Effector memory CD8-positive, alpha-beta T cell (primary cell): Measurements from ENCODE around the gene OR6B2.

Experiments used
- ATAC-seq: fragments of 150-1000 bp; cut with Tn5 transposase; replicated peaks from 2 replicates; pipeline ENCODE4 v1.10.0; 2021; ENCODE audit warnings: mild to moderate bottlenecking, moderate library complexity
- DNase-seq, 3 experiments: peaks; one replicate each; pipeline ENCODE4 v3.0.0; 2021
- H3K27ac Mint-ChIP-seq, 2 donors: one replicate each; pipeline ENCODE4 v1.8.0; 2022; ENCODE audit warnings: mild to moderate bottlenecking in 2 of 2, mixed read lengths in 2 of 2, moderate library complexity in 2 of 2
- H3K27me3 Mint-ChIP-seq, 2 donors: one replicate each; pipeline ENCODE4 v1.8.0; 2022; ENCODE audit warnings: mixed read lengths in 2 of 2
- H3K36me3 Mint-ChIP-seq: one replicate; pipeline ENCODE4 v1.8.0; 2022; ENCODE audit warnings: mild to moderate bottlenecking, moderate library complexity, mixed read lengths; ENCODE audit not compliant: insufficient read depth
- H3K4me1 Mint-ChIP-seq, 2 donors: one replicate each; pipeline ENCODE4 v1.8.0; 2022; ENCODE audit warnings: low read depth in 2 of 2, mixed read lengths in 2 of 2
- H3K4me3 Mint-ChIP-seq, 2 donors: one replicate each; pipeline ENCODE4 v1.8.0; 2022; ENCODE audit warnings: mild to moderate bottlenecking in 2 of 2, mixed read lengths in 2 of 2, moderate library complexity in 2 of 2
- H3K9me3 Mint-ChIP-seq, 2 donors: one replicate each; pipeline ENCODE4 v1.8.0; 2022; ENCODE audit warnings: mixed read lengths in 2 of 2

OR6B2 gene

DNA sequence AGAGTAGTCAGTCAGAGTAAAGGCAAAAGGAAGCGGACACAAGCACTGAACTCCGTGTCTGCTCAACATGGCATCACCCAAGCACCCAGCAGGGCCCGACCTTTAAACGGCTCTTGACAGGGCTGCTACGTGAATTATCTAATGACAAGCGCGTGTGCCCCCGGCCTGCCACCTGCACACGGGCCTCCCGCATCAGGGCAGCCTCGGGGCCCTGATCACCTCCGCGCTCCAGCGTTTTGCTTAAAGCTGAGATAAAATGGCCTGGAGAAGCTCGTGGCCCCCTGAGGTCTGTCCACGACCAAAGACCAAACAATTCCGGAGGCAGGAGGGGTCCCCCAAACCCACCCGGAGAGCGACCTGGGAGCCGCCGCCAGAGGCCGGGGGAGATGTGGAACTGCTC is 5.5 kb downstream of the OR6B2 start:
- DNase-seq (peak in 1 of 3 experiments; percentile 22), ATAC-seq (peak; percentile 53)
- H3K36me3 Mint-ChIP-seq = peaks cover 38% of the 10 kb centered on the region
- peak overlapping the region; percentile 95 for H3K27ac Mint-ChIP-seq
- no peaks in the 10 kb centered on the region for H3K9me3 Mint-ChIP-seq
- peaks cover 16 to 22% of the 10 kb centered on the region in 2 donors for H3K4me1 Mint-ChIP-seq
- peaks cover 0 to 6% of the 10 kb centered on the region in 2 donors for H3K27me3 Mint-ChIP-seq
- peak overlapping the region; percentile 93 for H3K4me3 Mint-ChIP-seq

DNA sequence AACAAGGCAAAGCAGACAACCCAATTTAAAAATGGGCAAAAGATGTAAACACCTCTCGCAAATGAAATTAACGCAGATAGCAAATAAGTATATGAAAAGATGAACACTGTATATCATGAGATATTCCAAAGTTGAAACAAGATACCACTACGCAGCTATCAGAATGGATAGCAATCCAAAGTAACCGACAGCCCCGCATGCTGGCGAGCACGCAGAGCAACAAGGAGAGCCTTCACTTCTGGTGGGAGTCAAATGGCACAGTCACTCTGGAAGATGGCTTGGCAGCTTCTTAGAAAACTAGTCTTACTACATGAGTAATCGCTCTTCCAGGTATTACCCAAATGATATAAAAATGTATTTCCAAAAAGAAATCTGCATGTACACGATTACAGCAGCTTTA is 6.4 kb downstream of the OR6B2 start:
- peak overlapping the region; percentile 93 for H3K4me3 Mint-ChIP-seq

GRCh38 chr2:240021488-240022104 is 8.6 kb downstream of the OR6B2 start:
- Mint-ChIP-seq H3K27ac (no peak overlapping the region), H3K27me3 (no peaks in the 10 kb centered on the region), H3K36me3 (peaks cover 63% of the 10 kb centered on the region), H3K9me3 (no peaks in the 10 kb centered on the region), H3K4me1 (peaks cover 29 to 35% of the 10 kb centered on the region in 2 donors), H3K4me3 (no peak overlapping the region)
- no peak for ATAC-seq
- peak; percentile 41 to 54 (median 46) for DNase-seq

More for the DNA sequence above, 6.4 kb downstream of the OR6B2 start:
- DNase-seq (no peak), ATAC-seq (no peak)
- Mint-ChIP-seq H3K36me3 (peaks cover 44% of the 10 kb centered on the region), H3K9me3 (no peaks in the 10 kb centered on the region), H3K4me1 (peaks cover 20 to 26% of the 10 kb centered on the region in 2 donors), H3K27ac (peak overlapping the region; percentile 95), H3K27me3 (no peaks in the 10 kb centered on the region)

DNA sequence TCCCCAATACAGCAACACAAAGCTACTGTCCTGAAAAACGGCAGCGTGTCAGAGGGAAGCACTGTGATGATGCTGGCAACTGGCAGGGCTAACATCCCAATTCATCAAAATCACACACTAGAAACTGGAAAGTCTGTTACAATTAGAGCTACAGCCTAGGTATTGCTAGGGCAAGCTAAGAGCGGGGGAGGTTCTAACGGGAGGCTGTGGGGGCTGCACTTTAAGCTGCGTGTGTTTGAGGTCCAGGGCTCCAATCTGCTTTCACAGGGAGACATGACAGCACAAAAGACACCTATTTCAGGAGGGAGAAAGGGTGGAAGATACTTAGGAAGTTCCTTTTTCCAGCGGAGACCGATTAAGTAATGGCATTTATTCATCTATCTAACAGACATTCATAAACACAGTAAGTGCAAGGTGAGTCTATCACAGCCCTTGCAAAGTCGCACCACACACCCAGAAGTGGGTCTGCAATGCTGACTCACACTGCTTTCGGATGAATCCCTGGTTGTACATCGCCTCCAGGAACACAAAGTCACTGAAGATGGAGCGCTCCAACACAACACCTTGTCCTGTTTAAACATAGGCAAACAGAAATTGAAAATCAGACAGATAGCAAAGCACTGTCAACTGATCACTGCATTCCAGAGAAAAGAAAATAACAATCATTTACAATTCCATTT is 12.0 kb downstream of the OR6B2 start:
- H3K4me3 Mint-ChIP-seq = no peak overlapping the region
- no peak overlapping the region for H3K27ac Mint-ChIP-seq
- H3K36me3 Mint-ChIP-seq = peaks cover 57% of the 10 kb centered on the region
- DNase-seq (no peak), ATAC-seq (no peak)
- H3K9me3 Mint-ChIP-seq = no peaks in the 10 kb centered on the region
- peaks cover 24 to 31% of the 10 kb centered on the region in 2 donors for H3K4me1 Mint-ChIP-seq
- no peaks in the 10 kb centered on the region for H3K27me3 Mint-ChIP-seq

DNA sequence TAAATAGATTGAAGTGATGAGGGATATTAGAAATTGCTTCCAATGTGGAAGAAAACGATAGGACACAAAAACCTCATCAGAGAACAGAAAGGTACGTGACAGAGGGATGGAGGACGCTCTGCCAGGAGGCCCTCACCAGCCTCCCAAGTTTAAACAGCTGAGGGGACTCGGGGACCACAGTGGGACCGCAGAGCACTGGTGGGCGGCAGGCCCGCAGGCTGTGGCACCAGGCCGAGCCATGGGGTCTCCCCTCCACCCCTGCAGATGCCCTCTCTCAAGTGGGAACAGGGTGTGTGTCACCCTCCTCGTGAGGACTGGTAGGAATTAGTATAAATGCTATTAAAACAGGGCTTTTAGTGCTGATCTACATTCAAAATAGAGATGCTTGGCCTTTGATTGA is 15.9 kb downstream of the OR6B2 start:
- ATAC-seq (no peak), DNase-seq (no peak)
- Mint-ChIP-seq H3K4me1 (peaks cover 14 to 21% of the 10 kb centered on the region in 2 donors), H3K27ac (no peak overlapping the region), H3K36me3 (peaks cover 58% of the 10 kb centered on the region), H3K4me3 (no peak overlapping the region), H3K9me3 (no peaks in the 10 kb centered on the region), H3K27me3 (no peaks in the 10 kb centered on the region)

GRCh38 chr2:240013343-240013742 is 16.9 kb downstream of the OR6B2 start:
- DNase-seq = no peak
- H3K27me3 Mint-ChIP-seq = no peaks in the 10 kb centered on the region
- no peak for ATAC-seq
- H3K36me3 Mint-ChIP-seq = peaks cover 53% of the 10 kb centered on the region
- H3K9me3 Mint-ChIP-seq = no peaks in the 10 kb centered on the region
- no peak overlapping the region for H3K27ac Mint-ChIP-seq
- H3K4me1 Mint-ChIP-seq = peaks cover 11 to 16% of the 10 kb centered on the region in 2 donors
- no peak overlapping the region for H3K4me3 Mint-ChIP-seq

DNA sequence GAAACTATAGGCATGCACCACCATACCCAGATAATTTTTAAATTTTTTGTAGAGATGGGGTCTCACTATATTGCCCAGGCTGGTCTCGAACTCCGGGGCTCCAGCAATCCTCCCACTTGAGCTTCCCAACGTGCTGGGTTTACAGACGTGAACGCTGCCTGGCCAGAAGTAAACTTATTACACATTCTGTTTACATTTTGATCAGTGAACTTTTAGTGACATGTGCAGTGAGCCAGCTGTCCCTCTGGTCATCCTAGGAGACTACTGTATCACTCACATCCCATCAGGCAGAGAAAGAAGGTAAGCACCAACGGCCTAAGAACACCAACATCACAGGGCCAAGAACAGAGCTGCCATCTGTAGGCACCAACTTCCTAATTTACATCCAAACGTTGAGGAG is 27.2 kb downstream of the OR6B2 start:
- ATAC-seq (no peak), DNase-seq (no peak)
- Mint-ChIP-seq H3K9me3 (no peaks in the 10 kb centered on the region), H3K36me3 (peaks cover 78% of the 10 kb centered on the region), H3K27ac (no peak overlapping the region), H3K4me3 (no peak overlapping the region), H3K27me3 (no peaks in the 10 kb centered on the region), H3K4me1 (peaks cover 0 to 8% of the 10 kb centered on the region in 2 donors)

GRCh38 chr2:240000671-240001070 is 29.6 kb downstream of the OR6B2 start:
- Mint-ChIP-seq H3K4me1 (peaks cover 0 to 10% of the 10 kb centered on the region in 2 donors), H3K27me3 (no peaks in the 10 kb centered on the region), H3K36me3 (peaks cover 59% of the 10 kb centered on the region), H3K27ac (no peak overlapping the region), H3K9me3 (no peaks in the 10 kb centered on the region), H3K4me3 (no peak overlapping the region)
- DNase-seq (no peak), ATAC-seq (no peak)

DNA sequence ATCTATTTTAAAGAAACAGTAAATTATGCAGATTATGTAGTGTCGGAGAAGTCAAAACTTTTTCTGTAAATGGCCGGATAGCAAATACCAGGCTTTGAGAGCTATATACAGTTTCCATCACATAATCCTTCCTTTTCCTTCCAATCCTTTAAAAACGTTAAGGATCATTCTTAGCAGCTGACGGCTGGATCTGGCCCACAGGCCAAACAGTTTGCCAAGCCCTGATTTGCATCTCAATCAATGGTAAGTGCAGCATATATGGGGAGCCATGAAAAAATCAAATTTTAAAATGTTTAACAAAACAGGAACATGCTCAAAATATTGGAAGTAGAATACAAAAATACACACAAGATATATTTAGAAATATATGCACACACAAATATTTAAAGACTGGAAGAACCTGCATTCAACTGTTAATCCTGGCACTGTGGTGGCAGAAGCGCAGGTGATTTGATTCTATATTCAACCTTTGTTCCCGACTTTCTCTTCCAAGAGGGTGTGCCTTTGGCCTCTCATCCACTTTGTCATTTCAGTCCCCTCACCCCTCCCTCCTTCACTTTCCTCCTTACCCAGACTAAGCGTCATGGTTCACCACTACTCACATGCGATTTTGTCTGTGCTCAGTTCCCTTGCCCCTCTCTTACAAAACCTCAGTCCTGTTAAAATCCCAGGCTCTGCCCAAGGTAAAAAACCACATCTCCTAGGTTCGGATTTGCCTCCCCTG is 32.4 kb downstream of the OR6B2 start:
- Mint-ChIP-seq H3K27ac (peak overlapping the region in 1 of 2 donors; percentile 36), H3K4me3 (no peak overlapping the region), H3K4me1 (peaks cover 0 to 4% of the 10 kb centered on the region in 2 donors), H3K9me3 (no peaks in the 10 kb centered on the region), H3K27me3 (no peaks in the 10 kb centered on the region), H3K36me3 (peaks cover 46% of the 10 kb centered on the region)
- ATAC-seq (no peak), DNase-seq (no peak)

DNA sequence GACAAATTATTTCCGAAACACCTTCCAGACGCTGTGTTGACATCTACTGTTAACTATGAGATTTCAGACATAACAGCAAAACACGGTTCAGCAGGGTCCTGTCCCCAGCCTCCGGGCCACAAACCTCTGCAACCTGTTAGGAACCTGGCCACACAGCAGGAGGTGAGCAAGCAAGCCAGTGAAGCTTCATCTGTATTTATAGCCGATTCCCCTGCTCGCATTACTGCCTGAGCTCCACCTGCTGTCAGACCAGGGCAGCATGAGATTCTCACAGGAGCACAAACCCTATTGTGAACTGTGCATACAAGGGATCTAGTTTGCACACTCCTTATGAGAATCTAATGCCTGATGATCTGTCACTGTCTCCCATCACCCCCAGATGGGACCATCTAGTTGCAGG is 36.1 kb downstream of the OR6B2 start:
- peaks cover 0 to 4% of the 10 kb centered on the region in 2 donors for H3K4me1 Mint-ChIP-seq
- ATAC-seq (no peak), DNase-seq (no peak)
- H3K27ac Mint-ChIP-seq = no peak overlapping the region
- no peak overlapping the region for H3K4me3 Mint-ChIP-seq
- H3K9me3 Mint-ChIP-seq = no peaks in the 10 kb centered on the region
- H3K36me3 Mint-ChIP-seq = peaks cover 40% of the 10 kb centered on the region
- H3K27me3 Mint-ChIP-seq = no peaks in the 10 kb centered on the region

GRCh38 chr2:239993291-239993690 is 36.9 kb downstream of the OR6B2 start:
- no peak for ATAC-seq
- Mint-ChIP-seq H3K4me1 (peaks cover 0 to 11% of the 10 kb centered on the region in 2 donors), H3K36me3 (peaks cover 38% of the 10 kb centered on the region), H3K27me3 (no peaks in the 10 kb centered on the region), H3K9me3 (no peaks in the 10 kb centered on the region), H3K27ac (peak overlapping the region in 1 of 2 donors; percentile 47), H3K4me3 (no peak overlapping the region)
- DNase-seq = no peak

DNA sequence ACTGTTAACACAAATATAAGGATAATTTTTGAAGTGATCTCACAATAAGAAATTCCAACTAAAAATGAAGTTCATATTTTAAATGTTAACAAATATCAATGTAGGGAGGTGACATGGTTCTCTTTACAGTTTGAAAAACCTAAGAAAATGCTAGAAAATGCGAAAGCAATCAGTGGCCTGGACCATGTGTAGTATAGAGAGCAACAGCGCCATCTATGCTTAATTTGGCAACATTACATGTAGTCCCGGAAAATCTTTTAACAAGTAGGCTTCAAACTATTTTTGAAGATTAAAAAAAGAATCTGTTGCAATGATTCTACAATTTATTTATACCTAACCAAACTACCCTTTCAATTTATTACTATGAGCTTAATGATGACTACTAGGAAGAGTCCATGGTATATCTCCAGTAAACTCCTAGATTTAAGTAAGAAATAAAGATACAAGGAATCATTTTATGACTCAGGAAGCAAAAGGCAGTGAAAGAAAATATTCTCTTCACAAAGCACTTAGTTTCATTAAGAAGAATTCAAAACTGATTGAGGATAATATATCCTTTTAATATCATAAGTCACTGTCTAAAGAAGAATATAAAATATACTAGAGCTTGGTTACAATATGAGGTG is 38.4 kb downstream of the OR6B2 start:
- H3K4me1 Mint-ChIP-seq = peaks cover 0 to 13% of the 10 kb centered on the region in 2 donors
- no peak overlapping the region for H3K4me3 Mint-ChIP-seq
- peaks cover 53% of the 10 kb centered on the region for H3K36me3 Mint-ChIP-seq
- no peak overlapping the region for H3K27ac Mint-ChIP-seq
- peak in 2 of 3 experiments; percentile 9 to 17 for DNase-seq
- no peaks in the 10 kb centered on the region for H3K27me3 Mint-ChIP-seq
- H3K9me3 Mint-ChIP-seq = no peaks in the 10 kb centered on the region
- ATAC-seq = peak; percentile 55

GRCh38 chr2:239990966-239991365 is 39.3 kb downstream of the OR6B2 start:
- ATAC-seq (no peak), DNase-seq (no peak)
- H3K9me3 Mint-ChIP-seq = no peaks in the 10 kb centered on the region
- no peaks in the 10 kb centered on the region for H3K27me3 Mint-ChIP-seq
- peaks cover 60% of the 10 kb centered on the region for H3K36me3 Mint-ChIP-seq
- no peak overlapping the region for H3K27ac Mint-ChIP-seq
- H3K4me3 Mint-ChIP-seq = no peak overlapping the region
- peaks cover 0 to 10% of the 10 kb centered on the region in 2 donors for H3K4me1 Mint-ChIP-seq
